ENCODE measurements around the gene DHX16. TPM values are rescaled to one million over a fixed set of nuclear protein-coding genes. Genes with fewer than 3 reads are reported as not detected.

DHX16 gene
- total RNA-seq, 6 donors from 2014 or later = 28.1 to 60.8 (median 31.8) TPM

DNA sequence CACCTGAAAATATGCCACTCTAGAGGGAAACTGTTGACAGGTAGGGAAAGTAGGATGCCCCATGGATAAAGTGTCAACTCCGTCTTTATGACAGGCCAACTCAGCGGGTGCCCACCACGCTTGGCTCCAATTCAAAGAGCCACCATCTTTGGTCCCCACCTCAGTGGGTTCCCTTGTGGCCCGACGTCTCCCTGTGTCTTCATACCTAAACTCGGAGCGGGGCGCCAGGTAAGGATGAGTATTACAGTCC lies 44.0 kb upstream of the DHX16 start:
- peak overlapping the region; percentile 52 to 76 (median 62) for H3K4me3 ChIP-seq
- 3 to 4% methylated on average over 8 of the region's 8 CpGs for WGBS, 2 donors
- no peak for TF ChIP-seq EP300 (IDR thresholded peaks at IDR 0.05)
- TF ChIP-seq, protein P1, sequence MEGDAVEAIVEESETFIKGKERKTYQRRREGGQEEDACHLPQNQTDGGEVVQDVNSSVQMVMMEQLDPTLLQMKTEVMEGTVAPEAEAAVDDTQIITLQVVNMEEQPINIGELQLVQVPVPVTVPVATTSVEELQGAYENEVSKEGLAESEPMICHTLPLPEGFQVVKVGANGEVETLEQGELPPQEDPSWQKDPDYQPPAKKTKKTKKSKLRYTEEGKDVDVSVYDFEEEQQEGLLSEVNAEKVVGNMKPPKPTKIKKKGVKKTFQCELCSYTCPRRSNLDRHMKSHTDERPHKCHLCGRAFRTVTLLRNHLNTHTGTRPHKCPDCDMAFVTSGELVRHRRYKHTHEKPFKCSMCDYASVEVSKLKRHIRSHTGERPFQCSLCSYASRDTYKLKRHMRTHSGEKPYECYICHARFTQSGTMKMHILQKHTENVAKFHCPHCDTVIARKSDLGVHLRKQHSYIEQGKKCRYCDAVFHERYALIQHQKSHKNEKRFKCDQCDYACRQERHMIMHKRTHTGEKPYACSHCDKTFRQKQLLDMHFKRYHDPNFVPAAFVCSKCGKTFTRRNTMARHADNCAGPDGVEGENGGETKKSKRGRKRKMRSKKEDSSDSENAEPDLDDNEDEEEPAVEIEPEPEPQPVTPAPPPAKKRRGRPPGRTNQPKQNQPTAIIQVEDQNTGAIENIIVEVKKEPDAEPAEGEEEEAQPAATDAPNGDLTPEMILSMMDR (IDR thresholded peaks at IDR 0.05) = no peak
- H3K27me3 ChIP-seq = no peaks in the 10 kb centered on the region
- peaks cover 0 to 29% (median 19%) of the 10 kb centered on the region in 4 donors for H3K36me3 ChIP-seq
- ATAC-seq (ENCODE audit: low FRiP score in 2 of 2) (no peak), DNase-seq (no peak)
- H3K9me3 ChIP-seq = no peaks in the 10 kb centered on the region
- H3K4me1 ChIP-seq = peaks cover 30 to 32% (median 32%) of the 10 kb centered on the region in 4 donors
- peak overlapping the region; percentile 91 to 93 (median 92) for H3K27ac ChIP-seq

DNA sequence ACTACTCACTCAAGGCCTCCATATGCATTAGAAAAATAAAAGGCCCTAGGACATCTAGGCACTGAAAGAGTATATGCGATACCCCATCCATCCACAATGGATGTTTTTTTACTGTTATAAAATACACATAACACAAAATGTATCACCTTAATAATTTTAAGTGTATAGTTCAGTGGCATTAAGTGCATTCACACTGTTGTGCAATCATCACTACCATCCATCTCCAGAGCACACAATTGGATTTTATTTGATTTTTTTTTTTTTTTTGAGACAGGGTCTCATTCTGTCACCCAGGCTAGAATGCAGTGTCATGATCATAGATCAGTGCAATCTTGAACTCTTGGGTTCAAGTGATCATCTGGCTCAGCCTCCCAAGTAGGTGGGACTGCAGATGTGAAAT lies 41.5 kb upstream of the DHX16 start:
- H3K4me1 ChIP-seq = peaks cover 24 to 25% (median 25%) of the 10 kb centered on the region in 4 donors
- no peaks in the 10 kb centered on the region for H3K9me3 ChIP-seq
- H3K27me3 ChIP-seq = no peaks in the 10 kb centered on the region
- no peak overlapping the region for H3K27ac ChIP-seq
- WGBS, 2 donors = 97 to 100% methylated on average over 1 of the region's 1 CpG
- no peak for TF ChIP-seq EP300 (IDR thresholded peaks at IDR 0.05)
- TF ChIP-seq, protein P1 (IDR thresholded peaks at IDR 0.05) = no peak
- TF ChIP-seq POLR2AphosphoS5 (IDR thresholded peaks at IDR 0.05) = no peak
- TF ChIP-seq POLR2A (IDR thresholded peaks at IDR 0.05) = no peak
- peaks cover 5 to 52% (median 35%) of the 10 kb centered on the region in 4 donors for H3K36me3 ChIP-seq
- no peak for ATAC-seq (ENCODE audit: low FRiP score in 2 of 2)
- H3K4me3 ChIP-seq = no peak overlapping the region
- DNase-seq = no peak

DNA sequence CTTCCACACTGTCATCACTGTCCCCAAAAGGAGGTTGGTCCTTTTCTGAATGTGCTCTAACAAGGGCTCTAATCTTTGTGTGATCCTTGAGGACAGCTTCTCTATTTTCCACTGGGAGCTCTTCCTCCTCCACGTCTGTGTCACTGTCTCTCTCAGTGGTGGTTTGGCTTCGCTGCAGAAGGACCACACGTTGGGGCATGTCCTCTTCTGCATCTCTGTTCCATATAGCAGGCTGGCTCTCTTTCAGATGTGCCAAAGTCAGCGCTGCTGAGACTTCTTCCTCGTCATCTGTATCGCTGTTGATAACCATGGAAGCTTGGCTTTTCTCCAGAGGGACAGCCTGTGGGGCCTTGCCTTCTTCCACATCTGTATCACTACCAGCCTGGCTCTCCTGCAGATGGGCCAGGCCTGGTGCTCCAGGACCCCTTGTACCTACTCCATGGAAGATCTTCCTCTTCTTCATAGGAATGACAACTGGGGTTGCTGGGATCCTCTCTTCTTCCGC lies 39.7 kb upstream of the DHX16 start:
- Histone ChIP-seq H3K27ac (no peak overlapping the region), H3K4me1 (peaks cover 8 to 9% (median 9%) of the 10 kb centered on the region in 4 donors), H3K27me3 (no peaks in the 10 kb centered on the region), H3K4me3 (no peak overlapping the region), H3K9me3 (no peaks in the 10 kb centered on the region), H3K36me3 (peaks cover 5 to 65% (median 41%) of the 10 kb centered on the region in 4 donors)
- no peak for TF ChIP-seq EP300 (IDR thresholded peaks at IDR 0.05)
- no peak for TF ChIP-seq POLR2AphosphoS5 (IDR thresholded peaks at IDR 0.05)
- no peak for TF ChIP-seq POLR2A (IDR thresholded peaks at IDR 0.05)
- DNase-seq (no peak), ATAC-seq (ENCODE audit: low FRiP score in 2 of 2) (no peak)
- 88 to 90% methylated on average over 7 of the region's 7 CpGs for WGBS, 2 donors

DNA sequence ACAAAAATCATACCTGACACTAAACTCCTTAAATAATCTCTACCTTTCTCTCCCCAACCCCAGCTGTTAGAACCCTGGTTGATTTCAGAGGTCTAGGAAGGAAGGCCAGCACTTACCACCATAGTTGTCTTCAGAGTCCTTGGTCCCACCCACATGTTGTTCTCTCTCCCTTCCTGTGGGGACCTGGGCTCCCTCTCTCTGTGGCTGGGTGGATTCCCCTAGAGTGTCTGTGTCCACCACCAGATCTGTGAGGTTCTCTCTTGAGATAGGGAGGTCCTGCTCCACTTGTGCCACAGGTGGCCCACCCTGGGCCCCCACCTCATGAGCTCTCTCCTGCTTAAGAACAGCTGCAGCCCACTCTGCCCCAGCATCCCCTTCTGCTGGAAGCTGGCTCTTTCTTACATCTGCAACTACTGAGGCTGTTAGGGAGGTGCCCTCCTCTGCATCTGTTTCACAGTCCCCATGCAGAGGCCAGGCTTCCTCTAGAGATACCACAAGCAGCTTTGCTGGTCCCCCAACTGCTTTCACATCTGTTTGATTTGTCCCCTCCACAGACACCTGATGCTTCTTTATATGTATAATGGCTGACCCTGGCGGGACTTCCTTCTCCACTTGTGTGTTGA lies 39.1 kb upstream of the DHX16 start:
- 83 to 92% methylated on average over 1 of the region's 1 CpG for WGBS, 2 donors
- peaks cover 10 to 72% (median 45%) of the 10 kb centered on the region in 4 donors for H3K36me3 ChIP-seq
- H3K27ac ChIP-seq = no peak overlapping the region
- DNase-seq (no peak), ATAC-seq (ENCODE audit: low FRiP score in 2 of 2) (no peak)
- no peaks in the 10 kb centered on the region for H3K9me3 ChIP-seq
- H3K4me3 ChIP-seq = no peak overlapping the region
- TF ChIP-seq EP300 (IDR thresholded peaks at IDR 0.05) (no peak), POLR2AphosphoS5 (IDR thresholded peaks at IDR 0.05) (no peak), POLR2A (IDR thresholded peaks at IDR 0.05) (no peak)
- TF ChIP-seq, protein P1 (IDR thresholded peaks at IDR 0.05) = no peak
- H3K27me3 ChIP-seq = no peaks in the 10 kb centered on the region
- peaks cover 8 to 9% (median 9%) of the 10 kb centered on the region in 4 donors for H3K4me1 ChIP-seq

DNA sequence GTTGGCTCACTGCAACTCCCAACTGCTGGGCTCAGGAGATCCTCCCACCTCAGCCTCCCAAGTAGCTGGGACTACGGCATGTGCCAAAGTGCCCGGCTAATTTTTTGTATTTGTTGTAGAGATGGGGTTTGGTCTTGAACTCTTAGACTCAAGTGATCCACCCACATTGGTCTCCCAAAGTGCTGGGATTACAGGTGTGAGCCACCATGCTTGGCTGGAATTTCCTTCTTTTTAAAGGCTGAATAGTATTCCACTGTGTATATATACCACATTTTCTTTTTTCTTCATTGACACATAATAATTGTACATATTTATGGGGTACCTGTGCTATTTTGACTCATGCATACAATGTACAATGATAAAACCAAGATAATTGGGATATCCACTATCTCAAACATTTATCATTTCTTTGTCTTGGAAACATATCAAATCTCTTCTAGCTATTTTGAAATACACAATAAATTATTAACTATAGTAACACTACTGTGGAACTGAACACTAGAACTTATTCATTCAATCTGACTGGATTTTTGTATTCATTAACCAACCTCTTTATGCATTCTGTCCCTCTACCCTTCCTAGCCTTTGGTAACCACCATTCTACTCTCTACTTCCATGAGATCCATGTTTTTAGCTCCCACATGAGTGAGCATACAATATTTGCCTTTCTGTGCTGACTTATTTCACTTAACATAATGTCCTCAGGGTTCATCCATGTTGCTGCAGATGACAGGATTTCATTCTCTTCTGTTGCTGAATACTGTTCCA lies 36.5 kb upstream of the DHX16 start:
- H3K4me1 ChIP-seq = no peaks in the 10 kb centered on the region
- 92 to 95% methylated on average over 2 of the region's 2 CpGs for WGBS, 2 donors
- ATAC-seq (ENCODE audit: low FRiP score in 2 of 2) (no peak), DNase-seq (no peak)
- TF ChIP-seq, protein P1 (IDR thresholded peaks at IDR 0.05) = no peak
- TF ChIP-seq POLR2A (IDR thresholded peaks at IDR 0.05) = no peak
- TF ChIP-seq POLR2AphosphoS5 (IDR thresholded peaks at IDR 0.05) = no peak
- TF ChIP-seq EP300 (IDR thresholded peaks at IDR 0.05) = no peak
- H3K9me3 ChIP-seq = no peaks in the 10 kb centered on the region
- no peak overlapping the region for H3K27ac ChIP-seq
- H3K36me3 ChIP-seq = peaks cover 11 to 89% (median 53%) of the 10 kb centered on the region in 4 donors
- H3K4me3 ChIP-seq = no peak overlapping the region
- H3K27me3 ChIP-seq = no peaks in the 10 kb centered on the region

Data from upper lobe of left lung (tissue), 6 donors.